ENCODE measurements around the gene ADAMTS1.

ADAMTS1 gene

GRCh38 chr21:26842974-26843932 is 2.0 kb downstream of the ADAMTS1 start:
- H3K4me1 ChIP-seq (ENCODE audit: control insufficient read depth in 2 of 2, insufficient read depth in 1 of 2, low read depth in 1 of 2, low read length in 2 of 2), result peaks cover 6% of the 10 kb centered on the region in 2 donors
- no peak overlapping the region for H3K4ac ChIP-seq (ENCODE audit: low read length)
- H2BK12ac ChIP-seq (ENCODE audit: low read length), result no peak overlapping the region
- no peak overlapping the region for H4K8ac ChIP-seq (ENCODE audit: low read depth, low read length)
- no peak overlapping the region for H2BK5ac ChIP-seq (ENCODE audit: low read length)
- no CpG with 5 or more reads among the region's 35 CpGs for WGBS, 2 donors (ENCODE audit: extremely low coverage in 2 of 2, insufficient read length in 2 of 2, insufficient replicate concordance in 1 of 2)
- no peaks in the 10 kb centered on the region for H3K79me1 ChIP-seq (ENCODE audit: low read depth, low read length)
- H4K91ac ChIP-seq (ENCODE audit: low read depth, low read length, poor library complexity), result no peak overlapping the region
- H3K27me3 ChIP-seq (ENCODE audit: control insufficient read depth in 3 of 3, insufficient read depth in 3 of 3, low read depth in 1 of 3, low read length in 3 of 3), result peaks cover 0 to 26% (median 0%) of the 10 kb centered on the region in 3 experiments
- H3K36me3 ChIP-seq (replicated peaks in 1 of 2; ENCODE audit: control insufficient read depth in 2 of 2, insufficient read depth in 2 of 2, low read length in 2 of 2), result peaks cover 22 to 41% of the 10 kb centered on the region in 2 donors
- no peak overlapping the region for H3K23ac ChIP-seq (ENCODE audit: low read depth, low read length, poor library complexity)
- no peak overlapping the region for H3K9ac ChIP-seq (ENCODE audit: low read depth, low read length, poor library complexity)
- H3K27ac ChIP-seq (replicated peaks; ENCODE audit: low read length), result peak overlapping the region; percentile 31
- H2AFZ ChIP-seq (ENCODE audit: low read length), result peak overlapping the region; percentile 96
- H3K18ac ChIP-seq (ENCODE audit: low read length), result peak overlapping the region; percentile 58
- DNase-seq (ENCODE audit: low spot score), result peak; percentile 68
- no peak overlapping the region for H2BK15ac ChIP-seq (ENCODE audit: low read length)
- H2AK5ac ChIP-seq (ENCODE audit: low read depth, low read length), result no peak overlapping the region
- peak overlapping the region; percentile 86 for H3K4me2 ChIP-seq (ENCODE audit: insufficient read depth, low read length, poor library complexity, severe bottlenecking)
- no peak overlapping the region for H2BK120ac ChIP-seq (ENCODE audit: low read depth, low read length)
- peaks cover 0 to 5% of the 10 kb centered on the region in 2 donors for H3K9me3 ChIP-seq (replicated peaks in 1 of 2; ENCODE audit: control insufficient read depth in 2 of 2, insufficient read depth in 1 of 2, low read depth in 1 of 2, low read length in 2 of 2)
- H3K4me3 ChIP-seq (ENCODE audit: low read length in 2 of 2), result peak overlapping the region; percentile 56 to 91
- H3K14ac ChIP-seq (ENCODE audit: low read length), result no peak overlapping the region

- H3K36me3 ChIP-seq (replicated peaks in 1 of 2; ENCODE audit: control insufficient read depth in 2 of 2, insufficient read depth in 2 of 2, low read length in 2 of 2), result peaks cover 30 to 50% of the 10 kb centered on the region in 2 donors
- no peak overlapping the region for H3K4me2 ChIP-seq (ENCODE audit: insufficient read depth, low read length, poor library complexity, severe bottlenecking)
- no peak overlapping the region for H3K9ac ChIP-seq (ENCODE audit: low read depth, low read length, poor library complexity)
- no peak overlapping the region for H4K8ac ChIP-seq (ENCODE audit: low read depth, low read length)
- H2AK5ac ChIP-seq (ENCODE audit: low read depth, low read length), result no peak overlapping the region
- H2BK5ac ChIP-seq (ENCODE audit: low read length), result no peak overlapping the region
- H3K14ac ChIP-seq (ENCODE audit: low read length), result no peak overlapping the region
- H2BK120ac ChIP-seq (ENCODE audit: low read depth, low read length), result no peak overlapping the region
- no peak overlapping the region for H3K18ac ChIP-seq (ENCODE audit: low read length)
- no peak overlapping the region for H2BK12ac ChIP-seq (ENCODE audit: low read length)
- H2BK15ac ChIP-seq (ENCODE audit: low read length), result no peak overlapping the region
- no peak overlapping the region for H3K27ac ChIP-seq (replicated peaks; ENCODE audit: low read length)
- H3K4ac ChIP-seq (ENCODE audit: low read length), result no peak overlapping the region
- no peaks in the 10 kb centered on the region for H3K79me1 ChIP-seq (ENCODE audit: low read depth, low read length)
- no peak overlapping the region for H3K23ac ChIP-seq (ENCODE audit: low read depth, low read length, poor library complexity)
- WGBS, 2 donors (ENCODE audit: extremely low coverage in 2 of 2, insufficient read length in 2 of 2, insufficient replicate concordance in 1 of 2), result no CpG with 5 or more reads among the region's 11 CpGs
- H4K91ac ChIP-seq (ENCODE audit: low read depth, low read length, poor library complexity), result no peak overlapping the region
- H3K9me3 ChIP-seq (replicated peaks in 1 of 2; ENCODE audit: control insufficient read depth in 2 of 2, insufficient read depth in 1 of 2, low read depth in 1 of 2, low read length in 2 of 2), result peaks cover 0 to 5% of the 10 kb centered on the region in 2 donors
- no peak overlapping the region for H3K4me3 ChIP-seq (ENCODE audit: low read length in 2 of 2)
- H3K4me1 ChIP-seq (ENCODE audit: control insufficient read depth in 2 of 2, insufficient read depth in 1 of 2, low read depth in 1 of 2, low read length in 2 of 2), result peaks cover 6% of the 10 kb centered on the region in 2 donors
- peak overlapping the region; percentile 96 for H2AFZ ChIP-seq (ENCODE audit: low read length)
- DNase-seq (ENCODE audit: low spot score), result no peak
- peaks cover 0 to 17% (median 0%) of the 10 kb centered on the region in 3 experiments for H3K27me3 ChIP-seq (ENCODE audit: control insufficient read depth in 3 of 3, insufficient read depth in 3 of 3, low read depth in 1 of 3, low read length in 3 of 3)
Observed at GRCh38 chr21:26842300-26842699, 2.9 kb downstream of the ADAMTS1 start.

GRCh38 chr21:26840912-26841311 is 4.3 kb downstream of the ADAMTS1 start:
- H3K9me3 ChIP-seq (replicated peaks in 1 of 2; ENCODE audit: control insufficient read depth in 2 of 2, insufficient read depth in 1 of 2, low read depth in 1 of 2, low read length in 2 of 2), result peaks cover 0 to 5% of the 10 kb centered on the region in 2 donors
- H3K4me2 ChIP-seq (ENCODE audit: insufficient read depth, low read length, poor library complexity, severe bottlenecking), result no peak overlapping the region
- H4K91ac ChIP-seq (ENCODE audit: low read depth, low read length, poor library complexity), result no peak overlapping the region
- no peak overlapping the region for H2AFZ ChIP-seq (ENCODE audit: low read length)
- no peak overlapping the region for H2BK15ac ChIP-seq (ENCODE audit: low read length)
- H3K18ac ChIP-seq (ENCODE audit: low read length), result no peak overlapping the region
- H4K8ac ChIP-seq (ENCODE audit: low read depth, low read length), result no peak overlapping the region
- H2BK12ac ChIP-seq (ENCODE audit: low read length), result no peak overlapping the region
- no peak overlapping the region for H3K27ac ChIP-seq (replicated peaks; ENCODE audit: low read length)
- no peak overlapping the region for H3K23ac ChIP-seq (ENCODE audit: low read depth, low read length, poor library complexity)
- H2BK120ac ChIP-seq (ENCODE audit: low read depth, low read length), result no peak overlapping the region
- no peak overlapping the region for H2AK5ac ChIP-seq (ENCODE audit: low read depth, low read length)
- H3K4me3 ChIP-seq (ENCODE audit: low read length in 2 of 2), result no peak overlapping the region
- H3K27me3 ChIP-seq (ENCODE audit: control insufficient read depth in 3 of 3, insufficient read depth in 3 of 3, low read depth in 1 of 3, low read length in 3 of 3), result peaks cover 0 to 4% (median 0%) of the 10 kb centered on the region in 3 experiments
- H3K4me1 ChIP-seq (ENCODE audit: control insufficient read depth in 2 of 2, insufficient read depth in 1 of 2, low read depth in 1 of 2, low read length in 2 of 2), result peaks cover 6% of the 10 kb centered on the region in 2 donors
- WGBS, 2 donors (ENCODE audit: extremely low coverage in 2 of 2, insufficient read length in 2 of 2, insufficient replicate concordance in 1 of 2), result no CpG with 5 or more reads among the region's 7 CpGs
- no peak overlapping the region for H3K14ac ChIP-seq (ENCODE audit: low read length)
- peaks cover 34 to 61% of the 10 kb centered on the region in 2 donors for H3K36me3 ChIP-seq (replicated peaks in 1 of 2; ENCODE audit: control insufficient read depth in 2 of 2, insufficient read depth in 2 of 2, low read length in 2 of 2)
- no peak overlapping the region for H2BK5ac ChIP-seq (ENCODE audit: low read length)
- no peak overlapping the region for H3K9ac ChIP-seq (ENCODE audit: low read depth, low read length, poor library complexity)
- no peak for DNase-seq (ENCODE audit: low spot score)
- H3K79me1 ChIP-seq (ENCODE audit: low read depth, low read length), result no peaks in the 10 kb centered on the region
- H3K4ac ChIP-seq (ENCODE audit: low read length), result no peak overlapping the region

- Histone ChIP-seq H3K4me1 (ENCODE audit: control insufficient read depth in 2 of 2, insufficient read depth in 1 of 2, low read depth in 1 of 2, low read length in 2 of 2) (peaks cover 3 to 6% of the 10 kb centered on the region in 2 donors), H3K4me2 (ENCODE audit: insufficient read depth, low read length, poor library complexity, severe bottlenecking) (no peak overlapping the region), H4K8ac (ENCODE audit: low read depth, low read length) (no peak overlapping the region), H2AFZ (ENCODE audit: low read length) (no peak overlapping the region), H2BK12ac (ENCODE audit: low read length) (no peak overlapping the region), H3K36me3 (replicated peaks in 1 of 2; ENCODE audit: control insufficient read depth in 2 of 2, insufficient read depth in 2 of 2, low read length in 2 of 2) (peaks cover 34 to 61% of the 10 kb centered on the region in 2 donors), H3K18ac (ENCODE audit: low read length) (no peak overlapping the region), H3K14ac (ENCODE audit: low read length) (no peak overlapping the region), H3K4ac (ENCODE audit: low read length) (no peak overlapping the region), H3K27me3 (ENCODE audit: control insufficient read depth in 3 of 3, insufficient read depth in 3 of 3, low read depth in 1 of 3, low read length in 3 of 3) (no peaks in the 10 kb centered on the region), H2BK120ac (ENCODE audit: low read depth, low read length) (no peak overlapping the region), H3K4me3 (ENCODE audit: low read length in 2 of 2) (peak overlapping the region in 1 of 2 donors; percentile 31), H3K79me1 (ENCODE audit: low read depth, low read length) (no peaks in the 10 kb centered on the region), H4K91ac (ENCODE audit: low read depth, low read length, poor library complexity) (no peak overlapping the region), H3K9ac (ENCODE audit: low read depth, low read length, poor library complexity) (no peak overlapping the region), H3K23ac (ENCODE audit: low read depth, low read length, poor library complexity) (no peak overlapping the region), H2BK5ac (ENCODE audit: low read length) (no peak overlapping the region), H3K9me3 (replicated peaks in 1 of 2; ENCODE audit: control insufficient read depth in 2 of 2, insufficient read depth in 1 of 2, low read depth in 1 of 2, low read length in 2 of 2) (peaks cover 0 to 5% of the 10 kb centered on the region in 2 donors), H2BK15ac (ENCODE audit: low read length) (no peak overlapping the region), H3K27ac (replicated peaks; ENCODE audit: low read length) (no peak overlapping the region), H2AK5ac (ENCODE audit: low read depth, low read length) (no peak overlapping the region)
- DNase-seq (ENCODE audit: low spot score), result no peak
- WGBS, 2 donors (ENCODE audit: extremely low coverage in 2 of 2, insufficient read length in 2 of 2, insufficient replicate concordance in 1 of 2), result no CpG with 5 or more reads among the region's 10 CpGs
Observed at GRCh38 chr21:26840201-26840600, 5.0 kb downstream of the ADAMTS1 start.

Measured in neuronal stem cell (in vitro differentiated cells).